Measurements from ENCODE around the gene CDC42EP3.

- TF ChIP-seq EZH2 (IDR thresholded peaks at IDR 0.05; ENCODE audit: borderline replicate concordance, low read depth, low read length, severe bottlenecking), result no peak
- no peak for TF ChIP-seq CTCF (IDR thresholded peaks at IDR 0.05; ENCODE audit: borderline replicate concordance, extremely low read depth, low read length, poor library complexity, severe bottlenecking)
Measured at GRCh38 chr2:37663390-37663789, 8.1 kb downstream of the CDC42EP3 start.

All from DND-41 (cell line).